Effector CD4-positive, alpha-beta T cell (primary cell): ENCODE measurements around the gene NECAB2.

ENCODE experiments used
- DNase-seq: peaks from one replicate; pipeline ENCODE4 v3.0.0-alpha.2; 2020

The NECAB2 gene

GRCh38 chr16:83952940-83953795 lies 14.9 kb upstream of the NECAB2 start, which contains the start of gene OSGIN1:
Gene OSGIN1, plus strand, starts transcription at chr16:83953240. Its CDS starts 4,432 bp downstream, at chr16:83957672.
- peak; percentile 9 for DNase-seq

- DNase-seq = no peak
Observed at GRCh38 chr16:83953796-83954576, 14.1 kb upstream of the NECAB2 start.

GRCh38 chr16:83954577-83955016 lies 13.4 kb upstream of the NECAB2 start:
- no peak for DNase-seq

GRCh38 chr16:83955218-83956130 lies 12.6 kb upstream of the NECAB2 start:
- no peak for DNase-seq

- DNase-seq = peak; percentile 47
Observed at GRCh38 chr16:83956336-83957289, 11.4 kb upstream of the NECAB2 start.

- DNase-seq = no peak
Observed at GRCh38 chr16:83957296-83957855, 10.7 kb upstream of the NECAB2 start.

GRCh38 chr16:83958137-83958845 lies 9.8 kb upstream of the NECAB2 start:
- DNase-seq = no peak

- DNase-seq = no peak
Observed at GRCh38 chr16:83958846-83959565, 9.0 kb upstream of the NECAB2 start.

- DNase-seq = no peak
Observed at GRCh38 chr16:83959656-83960434, 8.2 kb upstream of the NECAB2 start.

GRCh38 chr16:83960521-83961249 lies 7.4 kb upstream of the NECAB2 start:
- no peak for DNase-seq

- DNase-seq = no peak
Observed at GRCh38 chr16:83961591-83961990, 6.5 kb upstream of the NECAB2 start.

GRCh38 chr16:83963277-83964119 lies 4.5 kb upstream of the NECAB2 start:
- DNase-seq = no peak

- no peak for DNase-seq
Observed at GRCh38 chr16:83964684-83965443, 3.2 kb upstream of the NECAB2 start.

GRCh38 chr16:83965444-83966152 lies 2.4 kb upstream of the NECAB2 start:
- no peak for DNase-seq

- DNase-seq = no peak
Observed at GRCh38 chr16:83966153-83966696, 1.8 kb upstream of the NECAB2 start.
